Measurements from ENCODE around the gene SLC26A11. TPM values are rescaled to one million over a fixed set of nuclear protein-coding genes. Genes with fewer than 3 reads are reported as not detected.

The SLC26A11 gene
- total and polyA plus RNA-seq, 2 of the 13 experiments (the other 11 are each of a cell fraction or from before 2014, with no cell fraction given) = 8.7 to 13.2 TPM

DNA sequence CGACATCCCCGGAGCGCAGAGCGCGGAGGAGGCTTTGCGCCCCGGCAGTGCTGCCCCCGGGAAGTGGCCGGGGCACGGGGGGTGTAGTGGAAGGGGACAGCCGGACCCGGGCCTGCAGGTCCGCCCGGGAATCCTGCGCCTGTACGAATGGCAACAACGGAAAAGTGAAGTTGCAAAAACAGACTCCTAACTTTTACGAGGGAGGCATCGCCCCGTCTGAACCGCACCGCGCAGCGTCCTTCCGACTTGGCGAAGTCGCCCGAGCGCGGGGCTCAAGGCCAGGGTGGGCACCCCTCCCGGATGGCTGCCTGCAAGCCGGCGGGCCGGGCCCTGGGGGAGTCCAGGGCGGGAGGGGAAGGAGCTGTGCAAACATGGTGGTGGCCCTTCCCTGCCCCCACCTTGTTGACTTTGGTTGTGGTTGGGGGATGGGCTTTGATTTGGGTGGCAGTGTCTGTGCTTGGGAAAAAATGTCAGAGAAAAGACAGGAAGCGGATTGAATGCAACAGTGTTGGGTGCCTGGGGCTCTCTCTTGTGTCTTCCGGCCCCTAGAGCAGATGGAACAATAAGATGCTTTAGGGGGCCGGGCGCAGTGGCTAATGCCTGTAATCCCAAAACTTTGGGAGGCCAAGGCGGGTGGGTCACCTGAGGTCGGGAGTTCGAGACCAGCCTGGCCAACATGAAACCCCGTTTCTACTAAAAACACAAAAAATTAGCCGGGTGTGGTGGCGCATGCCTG, 41.1 kb downstream of the SLC26A11 start (continued):
- peak; percentile 9; the same call in 1 of the 2 replicates for TF ChIP-seq ZNF333 (CRISPR knock-in tag; IDR thresholded peaks at IDR 0.05; ENCODE audit: borderline replicate concordance)
- TF ChIP-seq, protein P1, sequence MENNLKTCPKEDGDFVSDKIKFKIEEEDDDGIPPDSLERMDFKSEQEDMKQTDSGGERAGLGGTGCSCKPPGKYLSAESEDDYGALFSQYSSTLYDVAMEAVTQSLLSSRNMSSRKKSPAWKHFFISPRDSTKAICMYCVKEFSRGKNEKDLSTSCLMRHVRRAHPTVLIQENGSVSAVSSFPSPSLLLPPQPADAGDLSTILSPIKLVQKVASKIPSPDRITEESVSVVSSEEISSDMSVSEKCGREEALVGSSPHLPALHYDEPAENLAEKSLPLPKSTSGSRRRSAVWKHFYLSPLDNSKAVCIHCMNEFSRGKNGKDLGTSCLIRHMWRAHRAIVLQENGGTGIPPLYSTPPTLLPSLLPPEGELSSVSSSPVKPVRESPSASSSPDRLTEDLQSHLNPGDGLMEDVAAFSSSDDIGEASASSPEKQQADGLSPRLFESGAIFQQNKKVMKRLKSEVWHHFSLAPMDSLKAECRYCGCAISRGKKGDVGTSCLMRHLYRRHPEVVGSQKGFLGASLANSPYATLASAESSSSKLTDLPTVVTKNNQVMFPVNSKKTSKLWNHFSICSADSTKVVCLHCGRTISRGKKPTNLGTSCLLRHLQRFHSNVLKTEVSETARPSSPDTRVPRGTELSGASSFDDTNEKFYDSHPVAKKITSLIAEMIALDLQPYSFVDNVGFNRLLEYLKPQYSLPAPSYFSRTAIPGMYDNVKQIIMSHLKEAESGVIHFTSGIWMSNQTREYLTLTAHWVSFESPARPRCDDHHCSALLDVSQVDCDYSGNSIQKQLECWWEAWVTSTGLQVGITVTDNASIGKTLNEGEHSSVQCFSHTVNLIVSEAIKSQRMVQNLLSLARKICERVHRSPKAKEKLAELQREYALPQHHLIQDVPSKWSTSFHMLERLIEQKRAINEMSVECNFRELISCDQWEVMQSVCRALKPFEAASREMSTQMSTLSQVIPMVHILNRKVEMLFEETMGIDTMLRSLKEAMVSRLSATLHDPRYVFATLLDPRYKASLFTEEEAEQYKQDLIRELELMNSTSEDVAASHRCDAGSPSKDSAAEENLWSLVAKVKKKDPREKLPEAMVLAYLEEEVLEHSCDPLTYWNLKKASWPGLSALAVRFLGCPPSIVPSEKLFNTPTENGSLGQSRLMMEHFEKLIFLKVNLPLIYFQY (CRISPR knock-in tag; IDR thresholded peaks at IDR 0.05; ENCODE audit: borderline replicate concordance) = peak; percentile 81; the same call in 1 of the 2 replicates
- TF ChIP-seq, protein P2, sequence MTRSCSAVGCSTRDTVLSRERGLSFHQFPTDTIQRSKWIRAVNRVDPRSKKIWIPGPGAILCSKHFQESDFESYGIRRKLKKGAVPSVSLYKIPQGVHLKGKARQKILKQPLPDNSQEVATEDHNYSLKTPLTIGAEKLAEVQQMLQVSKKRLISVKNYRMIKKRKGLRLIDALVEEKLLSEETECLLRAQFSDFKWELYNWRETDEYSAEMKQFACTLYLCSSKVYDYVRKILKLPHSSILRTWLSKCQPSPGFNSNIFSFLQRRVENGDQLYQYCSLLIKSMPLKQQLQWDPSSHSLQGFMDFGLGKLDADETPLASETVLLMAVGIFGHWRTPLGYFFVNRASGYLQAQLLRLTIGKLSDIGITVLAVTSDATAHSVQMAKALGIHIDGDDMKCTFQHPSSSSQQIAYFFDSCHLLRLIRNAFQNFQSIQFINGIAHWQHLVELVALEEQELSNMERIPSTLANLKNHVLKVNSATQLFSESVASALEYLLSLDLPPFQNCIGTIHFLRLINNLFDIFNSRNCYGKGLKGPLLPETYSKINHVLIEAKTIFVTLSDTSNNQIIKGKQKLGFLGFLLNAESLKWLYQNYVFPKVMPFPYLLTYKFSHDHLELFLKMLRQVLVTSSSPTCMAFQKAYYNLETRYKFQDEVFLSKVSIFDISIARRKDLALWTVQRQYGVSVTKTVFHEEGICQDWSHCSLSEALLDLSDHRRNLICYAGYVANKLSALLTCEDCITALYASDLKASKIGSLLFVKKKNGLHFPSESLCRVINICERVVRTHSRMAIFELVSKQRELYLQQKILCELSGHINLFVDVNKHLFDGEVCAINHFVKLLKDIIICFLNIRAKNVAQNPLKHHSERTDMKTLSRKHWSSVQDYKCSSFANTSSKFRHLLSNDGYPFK (CRISPR knock-in tag; IDR thresholded peaks at IDR 0.05; ENCODE audit: borderline replicate concordance) = peak; percentile 71; the same call in 1 of the 2 replicates
- TF ChIP-seq, protein P3, sequence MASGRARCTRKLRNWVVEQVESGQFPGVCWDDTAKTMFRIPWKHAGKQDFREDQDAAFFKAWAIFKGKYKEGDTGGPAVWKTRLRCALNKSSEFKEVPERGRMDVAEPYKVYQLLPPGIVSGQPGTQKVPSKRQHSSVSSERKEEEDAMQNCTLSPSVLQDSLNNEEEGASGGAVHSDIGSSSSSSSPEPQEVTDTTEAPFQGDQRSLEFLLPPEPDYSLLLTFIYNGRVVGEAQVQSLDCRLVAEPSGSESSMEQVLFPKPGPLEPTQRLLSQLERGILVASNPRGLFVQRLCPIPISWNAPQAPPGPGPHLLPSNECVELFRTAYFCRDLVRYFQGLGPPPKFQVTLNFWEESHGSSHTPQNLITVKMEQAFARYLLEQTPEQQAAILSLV (CRISPR knock-in tag; IDR thresholded peaks at IDR 0.05; ENCODE audit: borderline replicate concordance) = peak; percentile 79; the same call in 1 of the 2 replicates
- TF ChIP-seq, protein P4, sequence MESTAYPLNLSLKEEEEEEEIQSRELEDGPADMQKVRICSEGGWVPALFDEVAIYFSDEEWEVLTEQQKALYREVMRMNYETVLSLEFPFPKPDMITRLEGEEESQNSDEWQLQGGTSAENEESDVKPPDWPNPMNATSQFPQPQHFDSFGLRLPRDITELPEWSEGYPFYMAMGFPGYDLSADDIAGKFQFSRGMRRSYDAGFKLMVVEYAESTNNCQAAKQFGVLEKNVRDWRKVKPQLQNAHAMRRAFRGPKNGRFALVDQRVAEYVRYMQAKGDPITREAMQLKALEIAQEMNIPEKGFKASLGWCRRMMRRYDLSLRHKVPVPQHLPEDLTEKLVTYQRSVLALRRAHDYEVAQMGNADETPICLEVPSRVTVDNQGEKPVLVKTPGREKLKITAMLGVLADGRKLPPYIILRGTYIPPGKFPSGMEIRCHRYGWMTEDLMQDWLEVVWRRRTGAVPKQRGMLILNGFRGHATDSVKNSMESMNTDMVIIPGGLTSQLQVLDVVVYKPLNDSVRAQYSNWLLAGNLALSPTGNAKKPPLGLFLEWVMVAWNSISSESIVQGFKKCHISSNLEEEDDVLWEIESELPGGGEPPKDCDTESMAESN (CRISPR knock-in tag; conservative IDR thresholded peaks at IDR 0.05) = peak; percentile 97
- TF ChIP-seq, protein P5, sequence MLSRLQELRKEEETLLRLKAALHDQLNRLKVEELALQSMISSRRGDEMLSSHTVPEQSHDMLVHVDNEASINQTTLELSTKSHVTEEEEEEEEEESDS (CRISPR knock-in tag; IDR thresholded peaks at IDR 0.05; ENCODE audit: borderline replicate concordance) = peak; percentile 94; the same call in 1 of the 2 replicates
- TF ChIP-seq, protein P6, sequence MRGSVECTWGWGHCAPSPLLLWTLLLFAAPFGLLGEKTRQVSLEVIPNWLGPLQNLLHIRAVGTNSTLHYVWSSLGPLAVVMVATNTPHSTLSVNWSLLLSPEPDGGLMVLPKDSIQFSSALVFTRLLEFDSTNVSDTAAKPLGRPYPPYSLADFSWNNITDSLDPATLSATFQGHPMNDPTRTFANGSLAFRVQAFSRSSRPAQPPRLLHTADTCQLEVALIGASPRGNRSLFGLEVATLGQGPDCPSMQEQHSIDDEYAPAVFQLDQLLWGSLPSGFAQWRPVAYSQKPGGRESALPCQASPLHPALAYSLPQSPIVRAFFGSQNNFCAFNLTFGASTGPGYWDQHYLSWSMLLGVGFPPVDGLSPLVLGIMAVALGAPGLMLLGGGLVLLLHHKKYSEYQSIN (CRISPR knock-in tag; IDR thresholded peaks at IDR 0.05; ENCODE audit: borderline replicate concordance) = no peak
- peak; percentile 87 for TF ChIP-seq HMG20B (CRISPR knock-in tag; conservative IDR thresholded peaks at IDR 0.05)
- peak; percentile 98 for TF ChIP-seq ZNF564 (CRISPR knock-in tag; IDR thresholded peaks at IDR 0.05)
- no peak; the same call in 1 of the 2 replicates for TF ChIP-seq ZNF589 (CRISPR knock-in tag; conservative IDR thresholded peaks at IDR 0.05)
- TF ChIP-seq ZNF788 (CRISPR knock-in tag; IDR thresholded peaks at IDR 0.05; ENCODE audit: borderline replicate concordance) = peak; percentile 83; the same call in 1 of the 2 replicates
- peak; percentile 92 for TF ChIP-seq TARDBP (CRISPR knock-in tag; IDR thresholded peaks at IDR 0.05)
- peak; percentile 97 for TF ChIP-seq KDM6A (CRISPR knock-in tag; IDR thresholded peaks at IDR 0.05; ENCODE audit: low read depth)
- TF ChIP-seq ZNF737 (CRISPR knock-in tag; IDR thresholded peaks at IDR 0.05; ENCODE audit: borderline replicate concordance) = peak; percentile 67; the same call in 1 of the 2 replicates
- peak; percentile 47; the same call in 1 of the 2 replicates for TF ChIP-seq ZNF205 (CRISPR knock-in tag; IDR thresholded peaks at IDR 0.05)

All from HepG2 (cell line).